Activated naive CD4-positive, alpha-beta T cell treated with anti-CD3 and anti-CD28 coated beads, Interleukin-2, amount 50 U/mL, for 24 hours (primary cell): ENCODE results near the gene CSH1.
"Not testable (repeated sequence)": the region's sequence is repeated elsewhere in the genome, so short reads cannot be mapped to it uniquely, and the experiment has no call there.

Source experiments
- H3K27ac Mint-ChIP-seq: one replicate; pipeline ENCODE4 v1.8.0; 2021; ENCODE audit warnings: mild to moderate bottlenecking, mixed read lengths
- H3K27me3 Mint-ChIP-seq: one replicate; pipeline ENCODE4 v1.8.0; 2021; ENCODE audit warnings: mixed read lengths
- H3K36me3 Mint-ChIP-seq: one replicate; pipeline ENCODE4 v1.8.0; 2021; ENCODE audit warnings: mixed read lengths
- H3K4me1 Mint-ChIP-seq: one replicate; pipeline ENCODE4 v1.8.0; 2021; ENCODE audit warnings: mixed read lengths
- H3K4me3 Mint-ChIP-seq: one replicate; pipeline ENCODE4 v1.8.0; 2021; ENCODE audit warnings: mild to moderate bottlenecking, mixed read lengths
- H3K9me3 Mint-ChIP-seq: one replicate; pipeline ENCODE4 v1.8.0; 2021; ENCODE audit warnings: mixed read lengths

CSH1 gene

GRCh38 chr17:63894021-63894420 lies 2.4 kb downstream of the CSH1 start:
- H3K9me3 Mint-ChIP-seq, H3K27me3 Mint-ChIP-seq, H3K4me1 Mint-ChIP-seq, H3K4me3 Mint-ChIP-seq, H3K36me3 Mint-ChIP-seq: not testable (repeated sequence)
- peak overlapping the region; percentile 62 for H3K27ac Mint-ChIP-seq

- not testable (repeated sequence) for H3K27me3 Mint-ChIP-seq, H3K36me3 Mint-ChIP-seq, H3K9me3 Mint-ChIP-seq
These were observed 3.9 kb downstream of the CSH1 start for GRCh38 chr17:63892316-63893037.

GRCh38 chr17:63889026-63889848 lies 7.1 kb downstream of the CSH1 start:
- not testable (repeated sequence) for H3K36me3 Mint-ChIP-seq, H3K27me3 Mint-ChIP-seq, H3K4me3 Mint-ChIP-seq, H3K4me1 Mint-ChIP-seq, H3K9me3 Mint-ChIP-seq, H3K27ac Mint-ChIP-seq

More at GRCh38 chr17:63892316-63893037, 3.9 kb downstream of the CSH1 start:
- not testable (repeated sequence) for H3K4me3 Mint-ChIP-seq, H3K4me1 Mint-ChIP-seq, H3K27ac Mint-ChIP-seq

GRCh38 chr17:63885119-63885518 lies 11.3 kb downstream of the CSH1 start:
- H3K36me3 Mint-ChIP-seq, H3K4me3 Mint-ChIP-seq, H3K9me3 Mint-ChIP-seq, H3K27me3 Mint-ChIP-seq, H3K27ac Mint-ChIP-seq: not testable (repeated sequence)
- peaks cover 12% of the 10 kb centered on the region for H3K4me1 Mint-ChIP-seq

- H3K4me1 Mint-ChIP-seq, H3K36me3 Mint-ChIP-seq, H3K27me3 Mint-ChIP-seq, H3K27ac Mint-ChIP-seq, H3K9me3 Mint-ChIP-seq, H3K4me3 Mint-ChIP-seq: not testable (repeated sequence)
These were observed 13.7 kb downstream of the CSH1 start for GRCh38 chr17:63882626-63883126.

GRCh38 chr17:63881935-63882601 lies 14.3 kb downstream of the CSH1 start, which contains the start of gene GH2:
Gene GH2 (minus strand): TSS chr17:63881944. CDS start chr17:63881801, 143 bp downstream.
- no peaks in the 10 kb centered on the region for H3K9me3 Mint-ChIP-seq
- H3K4me3 Mint-ChIP-seq, result no peak within 1 kb of the TSS
- no peak within 1 kb of the TSS for H3K27ac Mint-ChIP-seq
- H3K36me3 Mint-ChIP-seq, result no peaks in the 10 kb centered on the region
- H3K4me1 Mint-ChIP-seq, result peaks cover 3% of the 10 kb centered on the region
- peaks cover 2% of the 10 kb centered on the region for H3K27me3 Mint-ChIP-seq

GRCh38 chr17:63881337-63881736 lies 15.0 kb downstream of the CSH1 start:
- H3K27me3 Mint-ChIP-seq, H3K9me3 Mint-ChIP-seq, H3K36me3 Mint-ChIP-seq, H3K4me1 Mint-ChIP-seq, H3K4me3 Mint-ChIP-seq, H3K27ac Mint-ChIP-seq: not testable (repeated sequence)

- H3K36me3 Mint-ChIP-seq, result no peaks in the 10 kb centered on the region
- no peak overlapping the region for H3K4me3 Mint-ChIP-seq
- H3K27ac Mint-ChIP-seq, result no peak overlapping the region
- H3K27me3 Mint-ChIP-seq, result peaks cover 2% of the 10 kb centered on the region
- no peaks in the 10 kb centered on the region for H3K9me3 Mint-ChIP-seq
- peaks cover 3% of the 10 kb centered on the region for H3K4me1 Mint-ChIP-seq
These were observed 15.7 kb downstream of the CSH1 start for GRCh38 chr17:63880706-63881105.

GRCh38 chr17:63878413-63878812 lies 18.0 kb downstream of the CSH1 start:
- H3K27me3 Mint-ChIP-seq, H3K27ac Mint-ChIP-seq, H3K4me1 Mint-ChIP-seq, H3K36me3 Mint-ChIP-seq, H3K9me3 Mint-ChIP-seq, H3K4me3 Mint-ChIP-seq: not testable (repeated sequence)

GRCh38 chr17:63874693-63875092 lies 21.7 kb downstream of the CSH1 start:
- not testable (repeated sequence) for H3K4me3 Mint-ChIP-seq, H3K27ac Mint-ChIP-seq, H3K36me3 Mint-ChIP-seq, H3K4me1 Mint-ChIP-seq, H3K27me3 Mint-ChIP-seq, H3K9me3 Mint-ChIP-seq

- H3K27ac Mint-ChIP-seq, H3K9me3 Mint-ChIP-seq, H3K36me3 Mint-ChIP-seq, H3K27me3 Mint-ChIP-seq, H3K4me3 Mint-ChIP-seq, H3K4me1 Mint-ChIP-seq: not testable (repeated sequence)
These were observed 22.2 kb downstream of the CSH1 start for GRCh38 chr17:63874061-63874626.

GRCh38 chr17:63873577-63873976 lies 22.8 kb downstream of the CSH1 start, which contains the start of gene CSH2:
Gene CSH2 (minus strand): TSS chr17:63873677. CDS start chr17:63873614, 63 bp downstream.
- not testable (repeated sequence) for H3K4me3 Mint-ChIP-seq, H3K27ac Mint-ChIP-seq, H3K27me3 Mint-ChIP-seq, H3K9me3 Mint-ChIP-seq, H3K36me3 Mint-ChIP-seq, H3K4me1 Mint-ChIP-seq

- not testable (repeated sequence) for H3K9me3 Mint-ChIP-seq
These were observed 24.6 kb downstream of the CSH1 start for GRCh38 chr17:63871646-63872365.

GRCh38 chr17:63870292-63870665 lies 26.1 kb downstream of the CSH1 start:
- not testable (repeated sequence) for H3K27me3 Mint-ChIP-seq, H3K4me3 Mint-ChIP-seq, H3K9me3 Mint-ChIP-seq, H3K4me1 Mint-ChIP-seq, H3K36me3 Mint-ChIP-seq, H3K27ac Mint-ChIP-seq

More at GRCh38 chr17:63871646-63872365, 24.6 kb downstream of the CSH1 start:
- not testable (repeated sequence) for H3K27ac Mint-ChIP-seq, H3K27me3 Mint-ChIP-seq, H3K36me3 Mint-ChIP-seq, H3K4me1 Mint-ChIP-seq, H3K4me3 Mint-ChIP-seq
